Thyroid gland (tissue), 4 donors: ENCODE data around the gene TOLLIP. TPM values are rescaled to one million over a fixed set of nuclear protein-coding genes. Genes with fewer than 3 reads are reported as not detected.

ENCODE experiments used
- DNase-seq, 2 donors: peaks; one replicate each; pipeline ENCODE4 v3.0.0-alpha.2; 2019
- H3K27ac ChIP-seq, 3 donors: fragments of 200-600 bp; sonication (generic); 1 replicate in 2 of 3; 2 replicates in 1 of 3; pipeline ENCODE4 v1.5.1; 2016 to 2019; ENCODE audit warnings: mild to moderate bottlenecking in 1 of 3, moderate library complexity in 1 of 3
- H3K27me3 ChIP-seq: fragments of 200-600 bp; sonication (generic); one replicate; pipeline ENCODE4 v1.5.1; 2019
- H3K36me3 ChIP-seq, 2 donors: fragments of 200-600 bp; sonication (generic); one replicate each; pipeline ENCODE4 v1.5.1; 2016 to 2019
- H3K4me1 ChIP-seq, 2 donors: fragments of 200-600 bp; sonication (generic); one replicate each; pipeline ENCODE4 v1.5.1; 2017 to 2019
- H3K4me3 ChIP-seq, 3 donors: fragments of 200-600 bp; sonication (generic); replicated peaks in 1 of 3; 1 replicate in 2 of 3; 2 replicates in 1 of 3; pipeline ENCODE4 v1.5.1; 2016; ENCODE audit warnings: mild to moderate bottlenecking in 1 of 3
- H3K9me3 ChIP-seq: fragments of 200-600 bp; sonication (generic); one replicate; pipeline ENCODE4 v1.5.1; 2017
- CTCF ChIP-seq, 6 experiments: fragments of 200-600 bp in 3 of 6; fragments of 450-650 bp in 3 of 6; sonication (generic) in 3 of 6; IDR thresholded peaks; one replicate each; pipeline ENCODE4 v1.5.1; 2016 to 2019; ENCODE audit warnings: antibody characterized with exemption in 6 of 6, mild to moderate bottlenecking in 2 of 6, inconsistent platforms in 1 of 6, moderate library complexity in 1 of 6
- POLR2A ChIP-seq, 2 donors: fragments of 450-650 bp; IDR thresholded peaks; one replicate each; pipeline ENCODE4 v1.6.1; 2017; ENCODE audit warnings: antibody characterized with exemption in 2 of 2, mild to moderate bottlenecking in 2 of 2, moderate library complexity in 1 of 2
- WGBS, 2 donors: methylation state at CpG; one replicate each; pipeline ENCODE4 v1.1.5; 2017; 5-methylcytosine and 5-hydroxymethylcytosine counted together
- intact Hi-C: fragments of 100-400 bp; cut with DNase I; formaldehyde crosslinking; loops from one replicate; pipeline ENCODE4 v1.15.1; 2023
- total RNA-seq, 4 donors: library from RNA; depleted of rRNA; stranded (reverse); fragments of >200 nt; gene quantifications; one replicate each; pipeline ENCODE4 v1.2.3, GENCODE V29; 2016

The TOLLIP gene
- total RNA-seq, 4 donors from 2014 or later = 37.1 to 74.4 (median 65.7) TPM

DNA sequence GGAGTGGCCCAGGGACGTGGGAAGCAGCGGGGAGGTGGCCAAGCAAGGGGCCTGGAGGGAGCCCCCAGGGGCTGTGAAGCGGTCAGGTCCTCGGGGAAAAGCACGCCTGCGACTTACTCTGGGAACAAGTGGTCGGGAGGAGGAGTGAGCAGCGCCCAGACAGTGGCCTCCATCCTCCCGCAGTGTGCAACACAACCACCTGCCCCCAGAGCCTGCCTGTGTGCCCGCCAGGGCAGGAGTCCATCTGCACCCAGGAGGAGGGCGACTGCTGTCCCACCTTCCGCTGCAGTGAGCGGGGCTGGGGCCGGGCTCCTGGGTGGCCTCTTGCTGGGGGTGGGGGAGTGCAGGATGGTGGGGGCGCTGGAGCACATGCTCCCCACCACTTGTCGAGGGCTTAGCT, 51.5 kb downstream of the TOLLIP start:
- WGBS, 2 donors = 78 to 89% methylated on average over 11 to 13 of the region's 16 CpGs
- Histone ChIP-seq H3K4me3 (no peak overlapping the region), H3K9me3 (no peaks in the 10 kb centered on the region), H3K4me1 (peaks cover 8 to 10% of the 10 kb centered on the region in 2 donors), H3K27ac (no peak overlapping the region), H3K27me3 (no peaks in the 10 kb centered on the region), H3K36me3 (no peaks in the 10 kb centered on the region)
- intact Hi-C loops = no loop called here
- DNase-seq = no peak
- TF ChIP-seq POLR2A (IDR thresholded peaks at IDR 0.05) = no peak
- TF ChIP-seq CTCF (IDR thresholded peaks at IDR 0.05) = no peak

GRCh38 chr11:1257366-1257765, 52.1 kb downstream of the TOLLIP start:
- intact Hi-C loops = no loop called here
- Histone ChIP-seq H3K27ac (no peak overlapping the region), H3K9me3 (no peaks in the 10 kb centered on the region), H3K4me3 (no peak overlapping the region), H3K36me3 (no peaks in the 10 kb centered on the region), H3K4me1 (peaks cover 6 to 8% of the 10 kb centered on the region in 2 donors), H3K27me3 (no peaks in the 10 kb centered on the region)
- no peak for DNase-seq
- 82 to 90% methylated on average over 4 to 14 of the region's 27 CpGs for WGBS, 2 donors
- TF ChIP-seq CTCF (IDR thresholded peaks at IDR 0.05) = no peak
- no peak for TF ChIP-seq POLR2A (IDR thresholded peaks at IDR 0.05)

GRCh38 chr11:1256257-1257045, 53.0 kb downstream of the TOLLIP start:
- intact Hi-C loops = no loop called here
- DNase-seq = no peak

GRCh38 chr11:1255151-1255550, 54.3 kb downstream of the TOLLIP start:
- WGBS, 2 donors = 68 to 91% methylated on average over 5 to 8 of the region's 24 CpGs

More at GRCh38 chr11:1256257-1257045, 53.0 kb downstream of the TOLLIP start:
- Histone ChIP-seq H3K4me3 (no peak overlapping the region), H3K36me3 (no peaks in the 10 kb centered on the region), H3K27me3 (no peaks in the 10 kb centered on the region), H3K9me3 (no peaks in the 10 kb centered on the region), H3K4me1 (no peaks in the 10 kb centered on the region), H3K27ac (no peak overlapping the region)
- no peak for TF ChIP-seq POLR2A (IDR thresholded peaks at IDR 0.05)
- no peak for TF ChIP-seq CTCF (IDR thresholded peaks at IDR 0.05)
- 40 to 77% methylated on average over 3 of the region's 26 CpGs for WGBS, 2 donors

More at GRCh38 chr11:1255151-1255550, 54.3 kb downstream of the TOLLIP start:
- H3K27ac ChIP-seq = no peak overlapping the region
- no peak for TF ChIP-seq CTCF (IDR thresholded peaks at IDR 0.05)
- TF ChIP-seq POLR2A (IDR thresholded peaks at IDR 0.05) = no peak
- intact Hi-C loops = no loop called here
- no peak for DNase-seq
- no peaks in the 10 kb centered on the region for H3K36me3 ChIP-seq
- no peak overlapping the region for H3K4me3 ChIP-seq
- no peaks in the 10 kb centered on the region for H3K4me1 ChIP-seq
- no peaks in the 10 kb centered on the region for H3K27me3 ChIP-seq
- no peaks in the 10 kb centered on the region for H3K9me3 ChIP-seq
